ENCODE measurements around the gene ASXL2.
"Not testable (repeated sequence)": the region's sequence is repeated elsewhere in the genome, so short reads cannot be mapped to it uniquely, and the experiment has no call there.

ASXL2 gene

DNA sequence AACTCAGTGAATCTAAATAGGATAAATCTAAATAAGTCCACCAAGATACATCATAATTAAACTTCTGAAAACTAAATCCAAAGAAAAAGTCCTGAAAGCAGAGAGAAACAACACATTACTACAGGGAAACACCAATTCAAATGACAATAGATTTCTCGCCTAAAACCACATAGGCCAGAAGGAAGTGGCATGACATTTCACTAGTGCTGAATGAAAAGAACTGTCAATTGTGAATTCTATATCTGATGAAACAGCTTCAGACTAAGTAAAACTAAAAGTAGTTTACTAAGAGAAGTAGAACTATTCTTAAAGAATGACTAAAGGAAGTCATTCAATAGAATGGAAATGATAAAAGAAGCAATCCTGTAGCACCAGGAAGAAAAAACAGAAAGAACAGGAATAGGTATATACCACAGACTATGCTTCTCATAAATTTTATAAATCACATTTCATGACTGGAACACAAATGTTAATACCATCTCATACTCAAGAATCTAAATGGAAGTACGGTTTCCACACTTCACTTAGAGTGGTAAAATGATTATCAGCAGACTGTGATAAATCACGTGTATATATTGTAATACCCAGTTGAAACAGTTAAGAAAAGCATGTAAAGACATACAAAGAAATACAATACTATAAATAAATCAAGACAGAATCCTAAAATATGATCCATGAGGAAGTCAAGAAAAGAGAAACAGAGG, 46.4 kb downstream of the ASXL2 start:
- DNase-seq: no peak

DNA sequence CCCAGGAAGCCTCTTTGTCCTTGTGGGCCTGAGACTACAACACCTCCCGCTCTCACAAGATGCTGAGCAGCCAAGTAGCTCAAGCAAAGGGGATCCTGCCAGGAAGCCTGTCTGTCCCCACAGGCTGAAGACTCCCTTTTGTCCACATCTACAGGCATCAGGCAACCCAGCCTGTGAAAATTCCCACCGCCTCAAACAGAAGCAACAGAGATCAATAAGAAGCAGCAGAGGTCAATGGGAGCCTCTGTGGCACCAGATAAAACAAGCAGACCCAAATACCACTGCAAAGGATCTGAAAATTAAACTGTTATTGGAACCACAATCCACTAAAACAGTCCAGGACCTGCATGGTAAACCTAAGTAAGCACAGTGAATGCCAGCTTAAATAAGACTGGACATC, 48.5 kb downstream of the ASXL2 start:
- DNase-seq: no peak

DNA sequence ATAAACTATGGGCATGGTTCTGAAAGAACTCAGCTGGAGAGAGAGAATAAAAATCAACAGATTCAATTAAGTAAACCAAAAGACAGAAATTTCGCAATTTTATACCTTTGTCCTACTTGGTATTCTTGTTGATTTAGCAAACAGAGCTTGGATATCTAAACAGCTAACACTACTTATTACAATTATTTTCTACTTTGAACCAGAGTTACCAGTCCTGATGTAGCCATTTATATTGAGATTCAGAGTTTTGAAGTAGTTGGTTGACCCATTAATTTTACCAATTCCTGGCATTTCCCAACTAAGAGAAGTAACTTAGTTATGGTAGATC, 48.9 kb downstream of the ASXL2 start:
- DNase-seq: no peak

DNA sequence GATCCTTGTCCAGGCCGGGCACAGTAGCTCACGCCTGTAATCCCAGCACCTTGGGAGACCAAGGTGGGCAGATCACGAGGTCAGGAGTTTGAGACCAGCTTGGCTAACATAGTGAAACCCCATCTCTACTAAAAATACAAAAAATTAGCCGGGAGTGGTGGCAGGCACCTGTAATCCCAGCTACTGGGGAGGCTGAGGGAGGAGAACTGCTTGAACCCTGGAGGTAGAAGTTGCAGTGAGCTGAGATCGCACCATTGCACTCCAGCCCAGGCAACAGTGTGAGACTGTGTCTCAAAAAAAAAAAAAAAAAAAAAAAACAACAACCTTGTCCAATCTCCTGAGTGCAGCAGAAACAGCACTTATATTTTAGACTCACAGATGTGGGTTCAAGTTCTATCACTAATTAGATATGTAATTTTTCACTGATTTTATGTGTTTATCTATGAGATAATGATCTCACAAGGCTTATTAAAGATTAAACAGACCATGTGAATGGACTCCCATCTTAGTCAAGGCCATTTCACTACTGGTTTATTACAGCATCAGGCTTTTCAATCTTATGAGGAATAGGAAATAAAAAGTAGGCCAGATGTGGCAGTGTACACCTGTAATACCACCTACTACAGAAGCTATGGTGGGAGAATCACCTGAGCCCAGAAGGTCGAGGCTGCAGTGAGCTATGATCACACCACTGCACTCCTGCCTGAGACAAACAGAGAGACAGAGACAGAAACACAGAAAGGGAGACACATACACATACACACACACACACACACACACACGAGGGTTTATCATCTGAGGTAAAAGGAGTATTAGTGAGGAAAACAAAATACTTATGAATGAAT, 49.5 kb downstream of the ASXL2 start:
- not testable (repeated sequence) for DNase-seq

DNA sequence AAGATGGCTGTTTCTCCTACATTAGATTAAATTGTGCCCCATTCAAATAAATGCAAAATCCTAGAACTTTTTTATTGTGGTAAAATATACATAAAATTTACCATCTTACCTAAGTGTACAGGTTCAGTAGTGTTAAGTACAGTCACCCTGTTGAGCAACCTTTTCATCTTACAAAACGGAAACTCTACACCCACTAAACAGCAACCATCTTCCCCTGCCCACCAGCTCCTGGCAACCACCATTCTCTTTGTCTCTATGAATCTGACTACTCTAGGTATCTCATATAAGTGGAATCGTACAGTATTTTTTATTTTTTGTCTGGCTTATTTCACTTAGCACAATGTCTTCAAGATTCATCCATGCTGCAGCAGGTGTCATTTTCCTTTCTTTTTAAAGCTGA, 53.0 kb downstream of the ASXL2 start:
- DNase-seq: peak; percentile 36

DNA sequence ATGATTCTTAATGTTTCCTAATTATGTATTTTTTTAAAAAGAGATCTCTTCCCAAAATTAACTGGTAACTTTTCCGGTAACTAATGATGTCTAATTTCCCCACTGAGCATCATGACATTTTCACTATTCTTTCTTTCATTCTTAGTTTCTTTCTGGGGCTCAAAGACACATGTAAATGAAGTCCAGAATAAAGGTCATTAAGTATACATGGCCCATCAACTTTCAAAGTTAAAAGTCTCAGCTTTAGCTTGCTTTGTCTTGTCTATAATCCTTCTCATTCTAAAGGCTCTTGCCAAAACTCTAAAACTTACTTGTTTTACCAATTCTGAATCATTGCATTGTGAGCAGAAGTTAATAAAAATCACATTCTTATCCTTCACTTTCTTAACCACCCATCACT, 53.6 kb downstream of the ASXL2 start:
- DNase-seq: no peak

DNA sequence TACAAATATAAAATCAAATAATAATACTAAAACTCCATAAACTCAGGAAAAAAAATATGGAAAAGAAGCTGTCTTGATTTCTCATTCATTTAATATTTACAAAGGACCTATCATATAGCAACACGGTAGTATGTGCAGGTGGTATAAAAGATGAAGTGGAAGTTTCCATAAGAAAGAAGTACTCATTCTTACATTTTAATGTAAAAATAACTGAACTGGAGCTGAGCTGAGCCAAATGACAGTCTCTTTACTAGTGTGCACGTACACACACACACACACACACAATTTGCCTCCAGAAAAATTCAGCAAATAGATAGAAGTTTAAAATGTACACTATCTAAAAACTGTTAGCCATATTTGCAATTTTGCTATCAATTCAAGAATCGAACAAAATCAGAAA, 54.1 kb downstream of the ASXL2 start:
- DNase-seq: no peak

DNA sequence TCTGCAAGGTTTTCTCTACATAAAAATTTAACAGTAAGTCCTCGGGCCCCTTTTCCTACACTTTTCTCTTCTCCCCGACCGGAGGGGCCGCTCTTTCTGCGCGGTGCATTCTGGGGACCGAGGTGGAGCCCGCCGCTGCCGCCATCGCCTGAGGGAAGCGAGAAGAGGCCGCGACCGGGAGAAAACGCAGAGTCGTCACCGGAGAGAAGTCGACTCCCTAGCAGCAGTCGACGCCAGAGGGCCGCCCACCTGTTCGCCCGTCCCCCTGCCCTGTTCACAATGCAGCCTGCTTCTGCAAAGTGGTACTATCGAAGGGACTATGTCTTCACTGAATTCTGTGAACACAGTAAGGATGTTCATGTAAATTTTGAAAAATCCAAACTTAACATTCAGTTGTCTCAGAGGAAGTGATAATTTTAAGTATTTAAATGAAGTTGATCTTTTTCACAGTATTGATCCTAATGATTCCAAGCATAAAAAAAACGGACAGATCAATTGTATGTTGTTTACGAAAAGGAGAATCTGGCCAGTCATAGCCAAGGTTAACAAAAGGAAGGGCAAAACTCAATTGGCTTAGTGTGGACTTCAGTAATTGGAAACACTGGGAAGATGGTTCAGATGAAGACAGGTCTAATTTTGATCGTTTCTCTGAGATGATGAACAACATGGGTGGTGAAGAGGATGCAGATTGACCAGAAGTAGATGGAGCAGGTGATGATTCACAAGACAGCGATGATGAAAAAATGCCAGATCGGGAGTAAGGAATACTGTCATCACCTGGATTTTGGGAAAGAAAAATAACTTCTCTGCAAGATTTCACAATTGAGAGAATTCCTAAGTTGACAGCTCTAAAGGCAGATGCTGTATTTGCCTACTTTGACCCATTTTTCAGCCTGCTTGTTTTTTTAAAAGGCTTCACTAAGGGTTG, 55.8 kb downstream of the ASXL2 start:
- peak; percentile 61 for DNase-seq

DNA sequence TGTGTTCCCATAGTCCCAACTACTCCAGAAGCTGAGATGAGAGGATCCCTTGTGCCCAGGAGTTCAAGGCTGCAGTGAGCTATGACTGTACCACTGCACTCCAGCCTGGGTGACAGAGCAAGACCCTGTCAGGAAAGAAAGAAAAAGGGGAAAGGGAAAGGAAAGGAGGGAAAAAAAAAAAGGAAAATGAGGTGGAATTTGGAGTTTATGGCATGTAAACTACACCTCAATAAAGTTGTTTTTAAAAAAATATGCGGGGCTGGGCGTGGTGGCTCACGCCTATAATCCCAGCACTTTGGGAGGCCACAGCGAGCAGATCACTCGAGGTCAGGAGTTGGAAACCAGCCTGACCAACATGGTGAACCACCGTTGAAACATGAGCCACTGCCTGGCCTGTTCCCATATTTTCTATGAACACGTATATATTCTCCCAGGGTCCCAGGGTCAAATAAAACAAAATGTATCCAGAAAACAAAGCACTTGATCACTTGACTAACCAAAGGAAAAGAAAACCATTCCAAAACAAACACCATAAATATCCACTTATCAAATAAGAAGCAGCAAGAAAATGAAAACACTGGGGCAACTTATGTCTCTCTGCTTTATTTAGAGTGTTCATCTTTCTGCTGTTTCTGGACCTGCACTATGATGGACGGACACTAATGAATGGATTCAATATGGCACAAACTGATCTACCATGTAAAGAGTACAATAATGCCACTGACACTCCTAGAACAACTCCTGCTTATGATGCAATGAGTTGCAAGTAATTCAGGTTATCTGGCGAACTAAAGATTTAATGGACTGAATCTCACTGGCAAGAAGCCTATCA, 56.8 kb downstream of the ASXL2 start:
- DNase-seq: no peak

DNA sequence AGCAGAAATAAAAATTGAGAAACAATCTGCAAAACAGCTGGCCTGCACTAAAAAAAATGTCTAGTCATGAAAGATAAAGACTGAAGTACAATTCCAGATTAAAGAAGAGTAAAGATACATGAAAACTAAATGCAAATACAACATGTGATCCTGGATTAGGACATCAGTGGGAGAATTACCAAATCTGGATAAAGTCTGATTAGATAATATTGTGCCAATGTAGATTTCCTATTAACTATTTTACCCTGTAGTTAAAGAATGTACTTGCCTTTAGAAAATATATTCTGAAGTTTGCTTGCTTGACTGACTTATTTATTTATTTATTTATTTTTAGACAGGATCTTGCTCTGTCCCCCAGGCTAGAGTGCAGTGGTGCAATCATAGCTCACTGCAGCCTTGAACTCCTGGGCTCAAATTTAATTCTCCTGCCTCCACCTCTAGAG, 58.7 kb downstream of the ASXL2 start:
- DNase-seq: no peak

DNA sequence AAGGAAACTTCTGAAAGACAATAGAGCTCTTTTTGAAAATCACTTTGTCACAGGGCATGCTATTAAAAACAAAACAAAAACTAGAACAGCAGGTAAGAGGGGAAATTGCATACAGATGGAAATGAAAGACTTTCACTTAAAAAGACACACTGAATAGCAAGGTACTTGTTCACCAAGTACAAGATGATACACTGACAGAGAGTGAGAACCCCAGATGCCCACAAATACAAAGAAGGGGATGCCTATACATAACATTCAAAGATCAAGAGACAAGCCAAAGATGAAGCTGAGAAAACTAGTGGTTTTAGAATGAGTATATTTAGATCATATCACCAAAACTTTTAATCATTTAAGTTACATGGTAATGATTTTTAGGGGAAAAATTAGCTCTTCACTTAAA, 60.7 kb downstream of the ASXL2 start:
- DNase-seq: no peak

DNA sequence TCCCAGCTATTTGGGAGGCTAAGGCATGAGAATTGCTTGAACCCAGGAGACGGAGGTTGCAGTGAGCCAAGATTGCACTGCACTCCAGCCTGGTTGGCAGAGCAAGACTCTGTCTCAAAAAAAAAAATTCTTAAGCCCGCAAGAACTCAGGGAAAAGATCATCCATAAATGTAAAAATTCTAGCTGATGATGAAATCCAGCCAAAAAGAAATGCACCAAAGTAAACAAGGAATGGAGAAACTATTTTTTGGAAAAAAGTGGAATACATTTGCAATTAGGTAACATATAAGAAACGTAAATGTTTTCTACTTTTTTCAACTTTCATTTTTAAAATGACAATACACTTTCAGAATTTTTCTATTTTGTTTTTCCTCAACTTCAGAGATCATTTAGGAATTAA, 61.3 kb downstream of the ASXL2 start:
- DNase-seq: no peak

DNA sequence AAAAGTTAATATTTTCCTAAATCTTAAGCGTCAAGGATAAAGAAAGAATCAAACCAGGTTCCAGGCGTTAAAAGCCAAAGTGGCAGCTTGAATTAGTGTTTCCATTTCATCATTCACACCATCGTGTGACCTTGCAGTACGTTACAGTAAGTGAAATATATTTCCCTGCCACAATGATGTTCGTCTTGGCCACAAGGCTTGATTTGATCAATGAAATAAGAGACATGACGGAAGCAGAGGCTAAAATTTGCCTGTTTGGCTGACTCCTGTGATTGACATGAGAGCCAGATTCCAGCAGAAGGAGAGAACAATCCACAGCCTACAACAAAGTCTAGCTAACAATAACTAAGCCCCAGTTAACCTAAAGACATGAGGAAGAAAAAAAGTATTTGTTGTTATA, 62.0 kb downstream of the ASXL2 start:
- no peak for DNase-seq

DNA sequence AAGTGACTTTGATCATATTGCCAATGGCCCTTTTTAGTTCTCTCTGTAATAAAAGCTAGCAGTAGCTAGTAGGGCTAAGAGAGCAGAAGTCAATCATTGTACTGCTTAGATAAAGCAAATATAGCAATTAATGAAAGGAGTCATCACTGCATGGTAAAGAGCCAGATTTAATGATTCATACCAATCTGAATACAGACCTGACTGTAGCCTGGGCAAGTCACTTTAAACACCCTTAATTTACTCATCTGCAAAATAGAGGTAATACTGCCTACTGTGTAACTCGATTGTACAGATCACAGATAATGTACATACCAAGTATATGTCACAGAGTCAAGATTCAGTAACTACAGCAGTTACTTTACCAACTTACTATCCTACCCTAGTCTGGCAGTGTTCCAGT, 63.6 kb downstream of the ASXL2 start:
- DNase-seq: no peak

DNA sequence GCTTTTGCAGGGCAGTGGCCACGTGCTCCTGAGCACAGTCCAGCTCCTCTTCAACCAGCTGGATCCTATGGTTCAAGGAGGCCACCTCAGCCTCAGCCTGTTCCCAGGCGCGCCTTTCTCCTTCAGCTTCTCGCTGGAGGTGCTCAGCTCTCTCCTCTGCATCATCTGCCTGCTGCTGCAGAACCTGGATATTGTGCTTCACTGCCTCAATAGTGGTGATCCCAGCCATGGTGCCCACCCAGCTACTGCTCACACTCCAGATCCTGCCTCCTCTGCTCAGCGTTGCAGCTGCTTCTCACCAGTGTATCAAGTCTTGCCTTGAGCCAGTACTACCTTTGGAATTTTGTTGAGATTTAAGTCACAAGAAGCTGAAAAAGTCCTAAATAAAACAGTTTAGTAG, 67.9 kb downstream of the ASXL2 start:
- DNase-seq: no peak

DNA sequence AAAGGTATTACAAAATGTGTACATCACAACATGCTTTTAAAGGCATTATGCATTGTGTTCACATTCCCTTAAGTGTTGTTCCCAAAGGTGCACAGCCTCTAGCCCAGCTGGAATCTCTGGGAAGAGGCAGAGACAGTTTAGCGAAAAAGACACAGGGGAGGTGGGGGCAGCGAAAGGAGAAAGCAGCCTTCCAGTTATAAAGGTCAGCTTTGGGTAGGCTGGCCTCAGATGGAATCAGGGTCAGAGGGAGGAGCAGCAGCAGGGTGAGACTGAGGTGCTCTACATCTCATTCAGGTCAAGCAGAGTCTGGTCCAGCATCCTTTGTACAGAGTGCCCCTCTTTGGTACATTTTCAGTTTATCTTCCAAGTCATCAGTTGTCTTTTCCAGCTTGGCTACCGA, 68.6 kb downstream of the ASXL2 start:
- no peak for DNase-seq

DNA sequence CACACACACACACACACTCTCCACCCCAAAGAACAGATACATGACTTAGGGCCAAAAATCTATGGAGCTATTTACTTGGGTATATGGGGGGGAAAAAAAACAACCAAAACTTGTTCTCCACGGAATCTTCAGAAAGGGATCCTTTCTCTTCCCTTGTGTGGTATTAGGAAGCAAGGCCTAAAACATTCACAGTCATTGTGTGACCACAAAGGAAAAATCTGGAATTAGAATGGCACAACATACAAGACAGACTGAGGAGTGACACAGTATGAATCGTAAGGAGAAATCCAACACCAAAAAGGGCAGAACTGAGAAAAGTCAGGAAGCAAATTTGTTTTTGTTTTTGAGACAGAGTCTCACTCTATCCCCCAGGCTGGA, 70.3 kb downstream of the ASXL2 start:
- no peak for DNase-seq

DNA sequence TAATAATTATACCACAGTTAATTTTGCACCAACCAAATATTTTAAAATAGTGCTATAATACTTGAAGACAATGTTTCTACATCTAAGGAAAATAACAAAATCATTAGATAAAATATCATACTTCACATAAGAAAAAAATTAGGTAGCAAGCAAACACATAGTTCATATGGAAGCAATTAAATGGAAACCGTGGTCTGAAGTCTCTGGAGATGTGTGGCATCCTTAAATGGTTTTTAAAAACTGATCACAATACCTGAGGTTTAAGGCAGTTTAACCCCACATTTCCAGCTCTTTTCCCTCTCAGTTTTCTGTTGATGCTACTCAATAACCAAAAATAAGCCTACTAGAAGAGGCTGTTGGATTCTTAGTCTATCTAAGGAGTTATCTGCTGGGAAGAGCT, 71.3 kb downstream of the ASXL2 start:
- DNase-seq: no peak

DNA sequence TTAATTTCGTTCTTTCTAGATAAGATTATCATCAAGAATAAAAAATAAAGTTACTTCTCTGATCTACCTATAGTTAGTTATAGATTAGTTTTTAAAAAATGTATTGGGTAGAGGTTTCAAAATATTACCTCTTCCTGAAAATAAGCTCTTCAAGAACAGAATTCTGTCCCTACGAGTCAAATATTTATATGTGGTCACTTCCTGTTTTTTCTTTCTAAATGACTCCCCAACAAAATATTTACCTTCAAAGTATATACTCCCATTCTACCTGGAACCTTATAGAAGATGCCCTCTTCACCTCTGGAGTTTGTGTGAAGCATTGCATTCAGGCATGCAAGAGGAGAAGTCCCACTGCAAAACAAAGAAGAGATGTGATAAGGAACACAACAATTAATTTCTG, 72.3 kb downstream of the ASXL2 start:
- no peak for DNase-seq

DNA sequence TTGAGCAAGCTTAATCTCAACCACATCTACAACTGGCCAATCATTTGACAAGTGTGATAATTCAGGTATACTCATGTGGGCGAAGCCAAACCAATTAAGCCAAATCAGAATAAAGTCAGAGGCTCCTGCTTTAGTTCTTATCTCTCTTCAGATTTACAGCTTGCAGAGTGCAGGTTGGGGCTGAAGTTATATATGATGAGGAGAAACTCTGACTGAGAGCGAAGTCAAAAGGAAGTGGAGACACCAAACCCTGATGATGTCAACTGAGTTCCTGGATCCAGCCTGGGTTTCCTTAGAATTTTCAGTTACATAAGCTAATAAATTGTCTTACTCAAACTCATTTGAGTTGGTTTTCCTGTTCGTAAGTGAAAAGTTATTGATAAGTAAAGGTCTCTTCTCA, 73.9 kb downstream of the ASXL2 start:
- DNase-seq: no peak

DNA sequence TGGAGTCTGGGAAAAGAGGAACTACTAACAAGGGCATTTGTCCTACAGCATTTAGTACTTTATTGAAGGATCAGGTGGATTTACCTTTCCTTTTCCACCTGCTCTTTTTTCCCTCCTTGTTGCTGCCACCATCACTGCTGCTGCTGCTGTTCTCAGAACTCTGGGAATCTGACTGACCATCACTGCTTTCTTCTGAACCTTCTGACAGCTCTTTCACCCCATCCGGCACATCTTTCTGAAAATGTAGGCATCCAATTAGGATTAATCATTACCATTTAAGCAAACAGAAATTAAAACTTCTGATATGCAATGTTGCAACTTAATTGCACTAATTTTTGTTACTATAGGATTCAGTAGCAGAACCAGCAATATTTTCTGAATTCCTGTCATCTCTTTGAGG, 79.0 kb downstream of the ASXL2 start:
- DNase-seq: no peak

DNA sequence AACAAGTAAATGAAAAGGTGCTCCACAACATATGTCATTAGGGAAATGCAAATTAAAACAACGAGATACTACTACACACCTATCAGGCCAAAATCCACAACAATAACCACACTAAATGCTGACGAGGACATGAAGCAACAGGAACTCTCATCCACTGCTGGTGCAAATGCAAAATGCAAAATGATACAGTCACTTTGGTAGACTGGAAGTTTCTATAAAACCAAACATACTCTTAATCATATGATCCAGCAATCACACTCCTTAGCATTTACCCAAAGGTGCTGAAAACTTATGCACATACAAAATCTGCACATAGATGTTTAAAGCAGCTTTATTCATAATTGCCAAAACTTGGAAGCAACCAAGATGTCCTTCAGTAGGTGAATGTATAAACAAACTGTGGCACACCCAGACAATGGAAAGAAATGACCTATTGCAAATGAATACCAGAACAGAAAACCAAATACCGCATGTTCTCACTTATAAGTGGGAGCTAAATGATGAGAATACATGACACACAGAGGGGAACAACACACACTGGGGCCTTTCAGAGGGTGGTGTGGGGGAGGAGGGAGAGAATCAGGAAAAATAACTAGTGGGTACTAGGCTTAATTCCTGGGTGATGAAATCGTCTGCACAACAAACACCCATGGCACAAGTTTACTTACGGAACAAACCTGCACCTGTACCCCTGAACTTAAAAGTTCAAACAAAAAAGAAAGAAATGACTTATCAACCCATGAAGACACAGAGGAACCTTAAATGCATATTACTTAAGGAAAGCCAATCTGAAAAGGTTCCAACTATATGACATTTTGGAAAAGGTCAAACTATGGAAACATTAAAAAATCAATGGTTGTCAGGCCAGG, 80.4 kb downstream of the ASXL2 start:
- DNase-seq: no peak

All from stimulated activated CD4-positive, alpha-beta T cell treated with anti-CD3 and anti-CD28 coated beads, Interleukin-4, amount 100 ng/mL, for 1 hour (primary cell).